Mucosa of descending colon (tissue), 3 donors: Measurements from ENCODE around the gene PEDS1. TPM values are rescaled to one million over a fixed set of nuclear protein-coding genes. Genes with fewer than 3 reads are reported as not detected.

ENCODE experiments used
- ATAC-seq: fragments of 200-7000 bp; cut with Tn5 transposase; one replicate; pipeline ENCODE4 v1.9.1; 2020; ENCODE audit warnings: mild to moderate bottlenecking, moderate library complexity
- DNase-seq, 3 donors: peaks; one replicate each; pipeline ENCODE4 v3.0.0-alpha.2; 2020
- H3K36me3 ChIP-seq: fragments of 200-600 bp; one replicate; pipeline ENCODE4 v1.8.0; 2021; ENCODE audit warnings: low read depth, mild to moderate bottlenecking
- H3K4me1 ChIP-seq: fragments of 200-600 bp; one replicate; pipeline ENCODE4 v1.8.0; 2021; ENCODE audit warnings: low read depth, mild to moderate bottlenecking
- H3K4me3 ChIP-seq: fragments of 200-600 bp; one replicate; pipeline ENCODE4 v1.8.0; 2021; ENCODE audit warnings: mild to moderate bottlenecking
- H3K9me3 ChIP-seq: fragments of 200-600 bp; one replicate; pipeline ENCODE4 v1.8.0; 2021; ENCODE audit warnings: mild to moderate bottlenecking
- CTCF ChIP-seq: fragments of 200-600 bp; IDR thresholded peaks from one replicate; pipeline ENCODE4 v1.8.0; 2022; ENCODE audit warnings: antibody characterized with exemption, mild to moderate bottlenecking
- intact Hi-C, 2 donors: fragments of 100-400 bp; cut with DNase I in 1 of 2; cut with micrococcal nuclease in 1 of 2; formaldehyde crosslinking; loops; one replicate each; pipeline versions ENCODE4 v1.11.0 to v1.11.1; 2022; cut with DNase I, micrococcal nuclease
- total RNA-seq, 3 donors: library from RNA; stranded (reverse); fragmentation: NEBNext Ultra II Directional in 2 of 3; extraction: Animal tissue kit (Norgen Biotek cat#: 25700) in 2 of 3; gene quantifications; one replicate each; pipeline versions ENCODE4 v1.2.1 to v1.2.4, GENCODE V29; 2021 to 2023
- donor health status: DM: no; HTN: no; CAD: no; lungs with moderate emphysema.
- donor health status: DM: no; HTN: no; CAD: no.
- donor health status: DM: no; HTN: yes; CAD: no.

The PEDS1 gene
- total RNA-seq, 3 donors from 2014 or later, result 21.2 to 34.3 (median 23.3) TPM

- Histone ChIP-seq H3K9me3 (peaks cover under 1% of the 10 kb centered on the region), H3K36me3 (no peaks in the 10 kb centered on the region), H3K4me1 (peaks cover 5% of the 10 kb centered on the region), H3K4me3 (no peak overlapping the region)
- intact Hi-C loops, result loop anchor here in 1 of 2 donors (10.0 kb wide), 1 partner anchor 86 kb away; no protein-coding TSS in a partner anchor
- TF ChIP-seq CTCF, result no peak
- no peak for ATAC-seq
- no peak for DNase-seq
Observed at GRCh38 chr20:50198716-50199115, 45.2 kb upstream of the PEDS1 start.

GRCh38 chr20:50198180-50198666 is 44.7 kb upstream of the PEDS1 start:
- no peak for ATAC-seq
- no peak for TF ChIP-seq CTCF
- H3K9me3 ChIP-seq, result no peaks in the 10 kb centered on the region
- DNase-seq, result no peak
- no peak overlapping the region for H3K4me3 ChIP-seq
- intact Hi-C loops, result loop anchor here in 1 of 2 donors (10.0 kb wide), 1 partner anchor 87 kb away; no protein-coding TSS in a partner anchor
- H3K36me3 ChIP-seq, result no peaks in the 10 kb centered on the region
- H3K4me1 ChIP-seq, result peaks cover 9% of the 10 kb centered on the region

GRCh38 chr20:50197463-50198179 is 44.1 kb upstream of the PEDS1 start:
- no peak for DNase-seq
- intact Hi-C loops, result loop anchor here in 1 of 2 donors (10.0 kb wide), 1 partner anchor 87 kb away; no protein-coding TSS in a partner anchor
- no peaks in the 10 kb centered on the region for H3K36me3 ChIP-seq
- H3K4me3 ChIP-seq, result no peak overlapping the region
- ATAC-seq, result no peak
- no peaks in the 10 kb centered on the region for H3K9me3 ChIP-seq
- peaks cover 15% of the 10 kb centered on the region for H3K4me1 ChIP-seq
- no peak for TF ChIP-seq CTCF

GRCh38 chr20:50196896-50197295 is 43.4 kb upstream of the PEDS1 start:
- intact Hi-C loops, result loop anchor here in 1 of 2 donors (10.0 kb wide), 1 partner anchor 88 kb away; no protein-coding TSS in a partner anchor
- DNase-seq (no peak), ATAC-seq (no peak)
- peaks cover 18% of the 10 kb centered on the region for H3K4me1 ChIP-seq
- H3K4me3 ChIP-seq, result no peak overlapping the region
- no peaks in the 10 kb centered on the region for H3K36me3 ChIP-seq
- no peaks in the 10 kb centered on the region for H3K9me3 ChIP-seq
- no peak for TF ChIP-seq CTCF

- Histone ChIP-seq H3K4me1 (peaks cover 18% of the 10 kb centered on the region), H3K9me3 (no peaks in the 10 kb centered on the region), H3K4me3 (no peak overlapping the region), H3K36me3 (no peaks in the 10 kb centered on the region)
- no peak for ATAC-seq
- DNase-seq, result no peak
- intact Hi-C loops, result loop anchor here in 1 of 2 donors (10.0 kb wide), 1 partner anchor 89 kb away; no protein-coding TSS in a partner anchor
- TF ChIP-seq CTCF, result no peak
Observed at GRCh38 chr20:50196248-50196647, 42.7 kb upstream of the PEDS1 start.
